Measurements from ENCODE around the gene PTMA. TPM values are rescaled to one million over a fixed set of nuclear protein-coding genes. Genes with fewer than 3 reads are reported as not detected.

Gene PTMA
- total RNA-seq, 1 experiment from 2014 or later, result 1,390 TPM

- Histone ChIP-seq H3K4me3 (ENCODE audit: low read depth in 2 of 2, low read length in 2 of 2) (peak overlapping the region; percentile 35 to 66), H3K27ac (ENCODE audit: low read length) (peak overlapping the region; percentile 95), H3K4me1 (ENCODE audit: control insufficient read depth, insufficient read depth, low read length) (peaks cover 27% of the 10 kb centered on the region), H3K9me3 (ENCODE audit: control insufficient read depth, insufficient read depth, low read depth, low read length) (no peaks in the 10 kb centered on the region), H3K36me3 (ENCODE audit: control insufficient read depth, insufficient read depth, low read length) (no peaks in the 10 kb centered on the region), H3K27me3 (ENCODE audit: control insufficient read depth, insufficient read depth, low read length) (no peaks in the 10 kb centered on the region)
- ATAC-seq (peak; percentile 85), DNase-seq (ENCODE audit: low read depth, low spot score) (peak; percentile 74)
- BruUV-seq (replicated peaks), result TSS peak; percentile 90
- intact Hi-C loops (cut with micrococcal nuclease; ENCODE audit: unreplicated experiment) (no loop called here), in situ Hi-C loops (cut with HindIII; ENCODE audit: low pct_unique_long_range_greater_than_20kb, low sequenced_read_pairs) (no loop called here)
- no peak for TF ChIP-seq REST (IDR thresholded peaks at IDR 0.05; ENCODE audit: insufficient read depth in 1 of 2, low read depth in 2 of 2, low read length in 1 of 2)
- 0 out of 2 replicates have a peak, but pooled peaks have one; percentile 49 for TF ChIP-seq SIN3A (IDR thresholded peaks at IDR 0.05; ENCODE audit: borderline replicate concordance, insufficient read depth, low read depth, low read length)
- TF ChIP-seq, protein P1, sequence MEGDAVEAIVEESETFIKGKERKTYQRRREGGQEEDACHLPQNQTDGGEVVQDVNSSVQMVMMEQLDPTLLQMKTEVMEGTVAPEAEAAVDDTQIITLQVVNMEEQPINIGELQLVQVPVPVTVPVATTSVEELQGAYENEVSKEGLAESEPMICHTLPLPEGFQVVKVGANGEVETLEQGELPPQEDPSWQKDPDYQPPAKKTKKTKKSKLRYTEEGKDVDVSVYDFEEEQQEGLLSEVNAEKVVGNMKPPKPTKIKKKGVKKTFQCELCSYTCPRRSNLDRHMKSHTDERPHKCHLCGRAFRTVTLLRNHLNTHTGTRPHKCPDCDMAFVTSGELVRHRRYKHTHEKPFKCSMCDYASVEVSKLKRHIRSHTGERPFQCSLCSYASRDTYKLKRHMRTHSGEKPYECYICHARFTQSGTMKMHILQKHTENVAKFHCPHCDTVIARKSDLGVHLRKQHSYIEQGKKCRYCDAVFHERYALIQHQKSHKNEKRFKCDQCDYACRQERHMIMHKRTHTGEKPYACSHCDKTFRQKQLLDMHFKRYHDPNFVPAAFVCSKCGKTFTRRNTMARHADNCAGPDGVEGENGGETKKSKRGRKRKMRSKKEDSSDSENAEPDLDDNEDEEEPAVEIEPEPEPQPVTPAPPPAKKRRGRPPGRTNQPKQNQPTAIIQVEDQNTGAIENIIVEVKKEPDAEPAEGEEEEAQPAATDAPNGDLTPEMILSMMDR (IDR thresholded peaks at IDR 0.05), result no peak
- TF ChIP-seq POLR2AphosphoS5 (IDR thresholded peaks at IDR 0.05; ENCODE audit: low read depth, low read length), result peak; percentile 63
- TF ChIP-seq TCF7L2 (IDR thresholded peaks at IDR 0.05; ENCODE audit: low read depth, low read length), result no peak
- POLR2A ChIA-PET, result interaction anchor here (0.6 to 1.1 kb wide), 4 partner anchors 8 to 42 kb away, joined by 3 to 4 read pairs (median 4); partner anchors contain the start of gene PTMA
- CTCF ChIA-PET, result interaction anchor here (0.9 to 1.6 kb wide), 2 partner anchors 9 to 11 kb away, joined by 3 to 6 read pairs; no protein-coding TSS in a partner anchor
Observed at GRCh38 chr2:231666171-231667095, 41.9 kb upstream of the PTMA start.

DNA sequence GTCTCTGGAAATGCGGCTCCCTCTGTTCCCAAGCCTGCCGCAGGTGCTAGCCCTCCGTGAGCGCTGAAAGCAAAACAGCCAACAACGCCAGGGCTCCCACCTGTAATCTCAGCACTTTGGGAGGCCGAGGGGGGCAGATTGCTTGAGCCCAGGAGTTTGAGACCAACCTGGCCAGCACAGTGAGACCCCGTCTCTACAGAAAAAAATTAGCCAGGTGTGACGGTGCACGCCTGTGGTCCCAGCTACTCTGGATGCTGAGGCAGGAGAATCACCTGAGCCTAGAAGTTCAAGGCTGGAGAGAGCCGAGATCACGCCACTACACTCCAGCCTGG lies 41.3 kb upstream of the PTMA start:
- in situ Hi-C loops (cut with HindIII; ENCODE audit: low pct_unique_long_range_greater_than_20kb, low sequenced_read_pairs), result no loop called here
- peak overlapping the region; percentile 95 for H3K27ac ChIP-seq (ENCODE audit: low read length)
- no peaks in the 10 kb centered on the region for H3K36me3 ChIP-seq (ENCODE audit: control insufficient read depth, insufficient read depth, low read length)
- no peaks in the 10 kb centered on the region for H3K9me3 ChIP-seq (ENCODE audit: control insufficient read depth, insufficient read depth, low read depth, low read length)
- no TSS peak for BruUV-seq (replicated peaks)
- no peak for ATAC-seq
- no peak for DNase-seq (ENCODE audit: low read depth, low spot score)
- H3K4me1 ChIP-seq (ENCODE audit: control insufficient read depth, insufficient read depth, low read length), result peaks cover 33% of the 10 kb centered on the region
- no peak for TF ChIP-seq SIN3A (IDR thresholded peaks at IDR 0.05; ENCODE audit: borderline replicate concordance, insufficient read depth, low read depth, low read length)
- TF ChIP-seq TCF7L2 (IDR thresholded peaks at IDR 0.05; ENCODE audit: low read depth, low read length), result no peak
- TF ChIP-seq, protein P1 (IDR thresholded peaks at IDR 0.05), result no peak
- TF ChIP-seq REST (IDR thresholded peaks at IDR 0.05; ENCODE audit: insufficient read depth in 1 of 2, low read depth in 2 of 2, low read length in 1 of 2), result no peak
- no peak for TF ChIP-seq POLR2AphosphoS5 (IDR thresholded peaks at IDR 0.05; ENCODE audit: low read depth, low read length)
- peak overlapping the region; percentile 35 to 66; a peak in 3 of 4 replicates for H3K4me3 ChIP-seq (ENCODE audit: low read depth in 2 of 2, low read length in 2 of 2)
- POLR2A ChIA-PET, result interaction anchor here (0.7 to 1.1 kb wide), 2 partner anchors 9 to 41 kb away, joined by 3 to 4 read pairs; partner anchors contain the start of gene PTMA
- intact Hi-C loops (cut with micrococcal nuclease; ENCODE audit: unreplicated experiment), result no loop called here
- H3K27me3 ChIP-seq (ENCODE audit: control insufficient read depth, insufficient read depth, low read length), result no peaks in the 10 kb centered on the region
- CTCF ChIA-PET, result interaction anchor here (0.9 kb wide), 1 partner anchor 10 kb away, joined by 3 read pairs; no protein-coding TSS in a partner anchor

Measured in Panc1 (cell line).